Central memory CD4-positive, alpha-beta T cell (primary cell): Measurements from ENCODE around the gene PRSS56.

ENCODE experiments used
- DNase-seq: peaks from one replicate; pipeline ENCODE4 v3.0.0; 2022

The PRSS56 gene

DNA sequence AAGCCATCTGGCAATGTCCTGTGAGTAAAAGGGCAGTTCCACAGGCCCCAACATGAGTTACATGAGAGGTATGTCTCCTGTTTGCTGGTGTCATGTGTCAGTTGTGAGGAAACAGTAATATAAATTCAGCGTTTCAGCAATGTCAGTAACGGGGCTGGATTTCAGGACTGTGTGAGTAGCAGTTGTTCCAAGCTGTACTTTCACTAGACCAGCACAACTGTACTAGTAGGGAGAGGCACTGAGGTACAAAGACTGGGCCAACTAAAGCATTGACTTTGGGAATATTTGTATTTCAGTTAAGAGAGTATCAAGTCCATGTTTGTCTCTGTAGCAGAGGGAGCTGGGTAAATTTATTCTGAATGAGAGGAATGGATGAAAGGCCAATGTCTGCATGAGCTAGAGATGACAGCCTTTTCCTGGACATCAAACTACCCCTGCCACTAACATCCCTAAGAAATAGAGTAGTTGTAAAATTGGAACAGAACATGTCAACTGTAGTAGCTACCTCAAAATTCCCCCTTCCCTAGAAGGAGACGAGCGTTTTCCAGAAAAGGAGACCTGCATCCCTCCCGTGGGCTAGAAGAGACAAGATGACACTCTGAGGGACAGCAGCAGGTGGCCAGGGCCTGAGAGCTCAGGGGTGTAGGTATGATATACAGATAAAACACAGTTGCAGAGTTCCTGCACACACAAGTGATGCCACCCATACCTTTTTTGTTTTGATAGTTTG, 54.7 kb downstream of the PRSS56 start:
- no peak for DNase-seq
